HG02973 (cell line): Measurements from ENCODE around the gene COL18A1.

Source experiments
- ATAC-seq: cut with Tn5 transposase; IDR thresholded peaks from one replicate; pipeline ENCODE4 v1.9.1; 2021; ENCODE audit warnings: moderate library complexity; ENCODE audit not compliant: unreplicated experiment

The COL18A1 gene

DNA sequence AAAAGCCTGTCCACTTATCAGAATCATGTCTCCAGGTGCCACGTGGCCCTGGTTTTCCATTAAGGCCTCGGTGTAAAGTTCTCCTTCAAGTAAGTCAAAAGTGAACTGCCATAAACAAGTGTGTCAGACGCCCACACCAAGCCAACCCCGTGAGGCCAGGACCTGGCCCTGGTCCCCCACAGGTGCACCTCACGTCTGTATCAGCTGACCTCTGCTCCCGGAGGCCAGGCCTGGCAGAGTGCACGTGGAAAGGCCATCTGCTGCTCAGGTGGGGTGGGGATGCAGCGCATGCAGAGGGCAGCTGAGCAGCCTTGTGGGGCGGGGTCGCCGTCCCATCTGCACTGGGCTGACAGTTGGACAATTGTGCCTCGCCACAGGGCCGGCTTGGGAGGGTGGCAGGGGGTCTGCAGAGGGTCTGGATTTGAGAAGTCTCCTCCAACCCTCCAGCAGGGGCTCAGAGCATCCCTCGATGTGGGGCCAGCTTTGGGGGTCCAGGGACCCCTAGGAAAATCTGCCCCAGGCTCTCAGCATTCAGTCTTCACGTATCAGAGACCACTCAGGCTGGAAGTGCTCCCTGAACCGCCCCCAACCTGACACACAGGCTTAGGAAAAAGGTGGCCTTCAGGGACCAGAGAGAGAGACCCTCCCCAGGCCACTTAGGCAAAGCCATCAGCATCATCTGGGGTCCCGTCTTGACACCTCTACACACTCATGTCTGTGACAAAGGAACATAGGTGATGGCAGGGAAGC, 134.3 kb downstream of the COL18A1 start:
- no peak for ATAC-seq

DNA sequence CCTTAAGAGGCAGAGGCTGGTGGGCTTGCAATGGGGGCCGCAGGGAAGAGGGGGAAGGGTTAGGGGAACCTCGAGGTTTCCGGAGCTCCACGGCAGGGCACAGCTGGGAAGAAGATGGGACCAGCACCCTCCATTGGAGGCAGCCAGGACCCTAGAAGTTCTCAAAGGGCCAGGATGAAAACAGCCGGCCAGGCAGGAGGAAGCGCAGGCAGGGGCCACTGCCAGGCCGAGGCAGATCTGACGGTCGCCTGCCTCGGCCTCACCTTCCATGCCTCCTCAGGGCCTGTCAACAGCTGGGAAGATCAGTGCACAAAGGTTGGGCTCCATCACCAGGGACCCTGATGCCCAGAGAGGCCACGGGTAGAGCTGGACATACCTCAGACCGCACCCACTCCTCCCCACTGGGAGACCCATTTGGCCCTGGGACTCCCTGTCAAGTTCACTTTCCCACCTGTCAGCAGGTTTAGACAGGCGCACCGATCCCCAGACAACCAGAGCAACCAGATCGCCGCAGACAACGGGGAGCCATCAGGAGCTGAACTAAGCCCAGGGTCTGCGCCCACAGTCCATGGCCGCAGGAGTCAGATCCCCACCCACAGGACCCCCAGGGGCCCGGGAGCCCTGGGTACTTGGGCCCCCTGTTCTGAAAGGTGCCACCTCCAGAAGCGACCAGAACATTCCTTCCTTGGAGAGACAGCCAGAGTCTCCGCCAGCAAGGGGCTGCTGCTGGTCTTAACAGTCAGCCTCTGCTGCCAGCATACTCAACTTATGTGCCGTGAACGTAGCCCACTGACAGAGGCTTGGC, 135.0 kb downstream of the COL18A1 start:
- ATAC-seq, result no peak

DNA sequence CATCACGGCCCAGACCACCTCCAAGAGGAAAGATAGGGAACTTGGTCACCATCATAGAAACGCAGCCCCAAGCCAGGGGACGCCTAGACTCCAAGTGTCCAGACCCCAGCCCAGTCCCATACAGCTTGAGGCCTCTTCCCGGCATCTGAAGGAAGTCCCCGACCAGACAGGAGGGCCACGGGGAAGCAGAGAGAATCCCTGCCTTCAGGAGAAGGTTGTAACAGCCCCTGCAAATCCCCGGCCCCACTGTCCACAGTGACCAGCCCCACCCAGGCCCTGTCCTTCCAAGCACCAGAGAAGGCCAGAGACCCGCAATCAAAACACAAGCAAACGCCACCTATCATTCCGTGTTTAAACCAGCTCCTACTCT, 135.6 kb downstream of the COL18A1 start:
- ATAC-seq, result no peak

DNA sequence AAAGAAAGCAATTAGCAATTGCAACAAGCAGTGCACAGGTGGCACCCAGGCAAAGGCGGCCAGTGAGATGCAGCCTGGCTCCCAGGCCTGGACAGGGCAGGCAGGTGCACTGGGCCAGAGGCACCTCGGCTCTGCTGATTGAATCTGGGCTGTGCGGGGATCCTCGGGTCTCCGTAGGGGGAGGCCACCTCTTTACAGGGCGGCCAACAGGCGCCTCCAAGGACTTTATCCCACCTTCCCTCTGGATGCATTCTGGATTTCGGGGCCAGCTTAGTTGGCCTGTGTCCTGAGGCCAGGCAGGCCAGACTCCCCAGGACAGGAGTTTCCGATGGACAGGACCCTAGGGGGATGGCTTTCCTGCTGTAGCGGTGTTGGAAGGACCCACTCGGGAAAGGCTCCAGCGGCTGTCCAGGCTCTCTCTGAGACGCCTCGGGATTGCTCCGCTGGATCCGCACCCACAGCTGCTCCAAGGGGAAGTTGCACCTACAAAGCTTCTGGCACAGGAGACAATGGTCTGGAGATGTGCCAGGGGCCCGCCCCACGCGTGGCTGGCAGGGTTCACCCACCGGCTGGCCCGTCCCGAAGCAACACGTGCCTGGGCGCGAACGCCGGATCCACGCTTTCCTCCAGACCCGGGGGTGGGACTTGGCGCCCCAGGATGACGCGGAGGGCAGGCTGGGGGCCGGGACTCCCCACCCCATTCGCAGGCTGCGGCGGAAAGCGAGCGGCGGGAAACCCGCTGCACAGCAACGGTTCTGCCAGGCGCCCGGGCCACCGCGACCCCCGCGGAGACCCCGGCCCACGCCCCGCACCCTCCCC, 136.5 kb downstream of the COL18A1 start:
- ATAC-seq, result no peak

DNA sequence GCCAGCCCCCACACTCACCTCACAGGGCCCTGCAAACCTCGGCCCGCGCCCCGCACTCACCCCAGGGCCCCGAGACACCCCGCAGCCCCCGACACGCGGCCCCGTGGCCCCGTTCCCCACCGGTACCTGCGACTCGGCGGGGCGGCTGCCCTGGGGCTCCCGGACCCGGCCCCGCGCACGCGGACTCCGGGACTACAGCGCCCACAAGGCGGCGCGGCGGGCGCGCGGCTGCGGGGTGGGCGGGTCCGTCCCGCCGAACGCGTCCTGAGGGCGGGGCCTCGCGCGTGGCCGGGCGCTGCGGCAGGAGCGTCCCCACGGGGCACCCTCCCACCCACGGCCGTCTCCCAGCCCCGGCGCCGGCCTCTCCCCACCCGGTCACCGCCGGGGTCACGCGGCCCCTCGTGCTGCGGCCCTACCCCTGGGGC, 137.3 kb downstream of the COL18A1 start, which contains the start of gene SLC19A1:
Gene SLC19A1, minus strand, starts transcription at position 199 of the 425 bp plus-strand sequence. CDS start 4,481 bp downstream, outside the sequence.
- ATAC-seq, result no peak

DNA sequence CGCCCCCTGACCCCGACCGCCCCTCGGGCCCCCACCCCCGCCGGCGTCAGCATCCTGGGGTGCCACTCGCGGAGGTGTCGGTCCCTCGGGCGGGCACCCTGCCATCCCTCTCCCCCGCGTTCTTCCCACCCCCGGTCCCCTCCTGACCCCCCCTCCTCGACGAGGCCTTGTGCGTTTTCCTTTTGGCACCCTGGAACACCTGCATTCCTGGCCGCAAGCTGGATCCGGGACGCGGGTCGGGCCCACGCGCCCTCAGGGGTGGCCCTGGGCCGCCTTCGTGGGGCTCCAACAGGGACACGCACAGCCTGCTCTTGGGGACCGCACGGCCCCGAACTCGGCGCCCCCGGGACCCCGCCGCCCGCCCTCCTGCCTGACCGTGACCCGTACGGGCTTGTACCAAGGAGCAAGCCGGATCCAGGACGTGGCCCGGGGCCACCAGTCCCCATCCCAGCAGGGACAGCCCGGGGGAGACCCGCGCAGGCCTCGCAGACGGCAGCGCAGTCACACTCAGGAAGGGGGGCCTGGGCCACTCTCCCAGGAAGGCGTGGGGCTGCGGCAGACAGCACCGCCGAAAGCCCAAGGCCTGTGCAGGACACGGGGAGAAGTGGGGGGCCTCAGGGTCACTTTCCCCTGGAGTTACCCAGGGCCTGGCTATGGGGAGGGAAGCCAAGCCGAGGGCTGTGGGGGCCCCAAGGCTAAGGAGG, 137.9 kb downstream of the COL18A1 start:
- no peak for ATAC-seq

DNA sequence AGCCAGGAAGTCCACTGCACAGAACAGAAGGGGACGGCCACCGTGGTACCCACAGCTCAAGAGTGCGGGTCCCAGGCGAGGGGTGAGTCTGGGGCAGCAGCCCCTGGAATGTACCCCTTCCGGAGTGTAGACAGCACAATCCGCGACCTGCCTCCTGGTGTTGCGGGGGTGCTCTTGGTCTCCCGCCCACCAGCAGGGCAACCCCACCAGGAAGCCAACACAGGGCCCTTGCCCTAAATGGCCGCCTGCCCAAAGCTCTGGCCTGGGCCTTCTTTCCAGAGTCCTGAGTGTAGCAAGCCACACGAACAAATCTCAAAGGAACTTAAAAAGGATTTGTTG, 138.4 kb downstream of the COL18A1 start:
- ATAC-seq, result no peak

DNA sequence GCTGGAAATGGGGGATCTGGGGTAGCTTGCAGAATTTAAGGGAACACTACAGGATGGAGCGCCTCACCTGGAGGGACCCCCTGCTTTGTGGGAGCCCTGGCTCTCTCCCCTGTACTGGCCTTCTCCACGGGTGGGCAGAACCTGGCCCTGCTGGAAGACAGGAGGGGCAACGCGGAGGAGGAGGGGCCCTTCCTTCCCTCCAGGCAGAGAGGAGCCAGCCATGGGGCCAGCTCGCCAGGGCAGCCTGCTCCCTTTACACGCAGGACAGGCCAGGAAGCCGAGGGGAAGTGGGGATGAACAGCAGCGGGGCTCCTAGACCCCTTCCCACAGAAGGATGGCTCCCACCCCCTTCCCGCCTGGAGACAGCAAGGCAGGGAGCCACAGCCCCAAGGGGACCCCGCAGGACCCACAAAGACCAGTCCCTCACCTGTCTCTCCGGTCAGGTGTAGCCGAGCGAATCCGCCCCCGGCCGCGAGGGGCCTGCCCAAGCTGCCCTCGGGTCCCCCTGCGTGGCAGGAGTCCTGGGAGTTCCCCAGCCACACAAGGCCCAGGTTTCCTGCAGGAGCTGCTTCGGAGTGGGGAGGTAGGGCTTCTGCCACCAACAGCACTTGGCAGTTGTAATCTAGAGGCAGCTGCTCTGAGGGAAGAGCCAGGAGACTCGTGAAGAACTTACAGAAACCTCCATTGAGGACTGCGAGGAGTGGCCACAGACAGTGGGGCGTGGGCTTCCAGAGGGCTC, 138.9 kb downstream of the COL18A1 start:
- ATAC-seq, result no peak

DNA sequence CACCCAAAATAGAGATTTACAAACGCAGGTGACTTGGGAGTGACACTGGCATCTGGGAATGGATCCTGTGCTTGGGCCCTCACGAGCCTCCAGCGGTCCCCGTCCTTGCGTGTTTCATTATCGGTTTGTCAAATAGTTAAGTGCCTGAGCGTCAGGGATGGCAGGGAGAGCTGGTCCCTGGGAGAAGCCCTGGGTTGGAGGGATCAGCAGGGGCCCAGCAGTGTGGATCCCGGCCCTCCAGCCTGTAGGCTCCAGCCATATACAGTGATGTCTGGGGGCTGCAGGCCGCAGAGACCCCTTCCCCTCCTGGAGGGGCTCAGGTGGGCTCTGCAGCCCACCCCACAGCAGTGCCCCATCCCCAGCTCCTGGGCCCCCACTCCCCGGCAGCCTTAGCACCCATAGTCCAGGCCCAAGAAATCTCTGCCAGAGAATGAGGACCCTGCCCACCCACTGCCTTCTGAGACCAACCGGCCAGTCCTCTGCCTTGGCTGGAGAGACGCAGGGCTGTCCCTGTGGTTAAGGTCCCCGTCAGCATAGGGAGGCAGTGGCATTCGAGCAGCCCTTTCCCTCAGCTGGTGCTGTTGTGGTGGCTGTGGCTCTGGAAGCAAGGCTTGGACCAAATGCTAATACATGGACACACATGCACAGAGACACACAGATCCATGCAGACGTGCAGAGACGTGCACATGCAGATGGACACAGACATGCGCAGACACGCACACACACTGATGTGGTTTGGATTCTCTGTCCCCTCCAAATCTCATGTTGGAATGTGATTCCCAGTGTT, 139.7 kb downstream of the COL18A1 start:
- ATAC-seq, result no peak

DNA sequence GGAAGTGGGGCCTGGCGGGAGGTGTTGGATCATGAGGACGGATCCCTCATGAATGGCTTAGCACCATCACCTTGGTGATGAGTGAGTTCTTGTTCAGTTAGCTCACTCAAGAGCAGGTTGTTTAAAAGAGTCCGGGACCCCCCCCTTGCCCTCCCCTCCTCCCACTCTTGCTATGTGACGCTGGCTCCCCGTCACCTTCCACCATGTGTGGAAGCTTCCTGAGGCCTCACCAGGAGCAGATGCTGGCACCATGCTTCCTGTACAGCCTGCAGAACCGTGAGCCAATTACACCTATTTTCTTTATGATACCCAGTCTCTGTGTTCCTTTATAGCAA, 140.2 kb downstream of the COL18A1 start:
- ATAC-seq, result no peak

DNA sequence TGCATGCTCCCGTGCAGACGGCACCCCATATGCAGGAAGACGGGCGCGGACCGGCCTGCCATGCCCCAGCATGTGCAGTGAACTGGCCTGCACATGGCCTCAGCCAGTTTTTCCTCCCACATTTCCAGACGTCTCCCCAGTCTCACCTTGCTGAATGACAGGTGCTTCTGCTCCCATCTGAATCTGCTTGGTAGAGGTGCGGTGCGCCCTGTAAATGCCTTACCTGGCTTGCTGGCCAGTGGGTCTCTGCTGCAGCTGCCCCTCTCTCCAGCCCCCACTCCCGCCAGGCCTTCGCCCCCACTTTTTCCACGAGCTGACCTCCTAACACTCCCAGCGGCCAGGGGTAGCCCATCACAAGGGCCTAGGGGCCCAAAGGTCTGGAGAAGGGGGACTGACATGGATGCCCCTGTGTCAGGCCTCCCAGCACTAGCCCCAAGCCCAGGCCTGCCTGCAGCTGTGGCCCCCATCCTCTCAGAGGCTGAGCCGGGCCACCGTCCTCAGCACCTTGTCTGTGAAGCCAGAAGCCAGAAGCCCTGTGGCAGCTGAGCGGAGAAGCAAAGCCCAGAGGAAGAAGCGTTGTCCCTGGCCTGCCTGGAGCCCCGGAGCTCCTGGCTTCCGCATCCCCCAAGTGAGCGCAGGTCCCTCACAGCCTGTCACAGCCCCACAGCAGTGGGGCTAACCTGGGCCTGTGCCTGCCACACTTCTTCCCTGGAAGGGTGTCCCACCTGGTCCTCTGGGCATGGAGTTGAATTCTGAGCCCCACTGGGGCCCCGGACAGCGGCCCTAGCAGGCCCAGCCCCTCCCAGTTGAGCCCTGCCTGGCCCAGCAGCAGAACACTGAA, 140.9 kb downstream of the COL18A1 start:
- ATAC-seq, result no peak

DNA sequence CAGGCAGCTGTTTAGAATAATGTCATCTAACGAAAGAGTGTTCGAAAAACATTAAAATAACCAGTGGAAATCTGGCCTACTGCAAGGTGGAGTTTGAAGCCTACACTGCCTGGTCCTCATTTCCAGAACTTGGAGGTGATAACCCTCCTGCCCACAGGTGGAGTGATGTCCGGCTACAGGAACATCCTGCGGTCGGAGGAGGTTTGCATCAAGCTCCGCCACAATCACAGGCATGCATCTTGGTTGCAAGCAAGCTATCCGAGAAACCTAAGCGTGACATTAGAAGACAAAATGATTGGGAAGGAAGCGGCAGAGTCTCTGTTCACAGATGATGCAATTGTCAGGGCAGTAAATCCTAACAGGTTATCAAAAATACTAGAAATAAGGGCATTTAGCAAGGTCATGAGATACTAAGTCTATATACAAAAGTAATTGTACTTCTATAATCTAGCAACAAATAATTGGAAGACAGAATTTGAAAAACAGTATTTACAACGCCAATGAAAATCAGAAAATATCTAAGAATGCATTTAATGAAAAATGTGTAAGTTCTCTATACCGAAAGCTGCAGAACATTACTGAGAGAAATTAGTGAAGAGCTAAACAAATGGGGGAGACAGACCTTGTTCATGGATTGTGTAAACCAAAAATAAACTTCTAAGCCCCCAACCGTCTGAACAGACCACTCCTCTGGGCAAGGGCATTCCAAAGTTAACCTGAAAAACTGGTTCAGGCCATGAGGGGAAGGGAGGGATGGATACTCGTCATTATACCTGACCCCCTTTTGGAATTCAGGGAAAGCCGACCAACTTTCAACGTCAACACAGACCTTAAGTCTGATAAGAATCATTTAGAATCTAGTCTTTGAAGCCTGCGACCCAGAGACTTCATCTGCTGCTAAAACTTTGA, 141.9 kb downstream of the COL18A1 start:
- no peak for ATAC-seq

DNA sequence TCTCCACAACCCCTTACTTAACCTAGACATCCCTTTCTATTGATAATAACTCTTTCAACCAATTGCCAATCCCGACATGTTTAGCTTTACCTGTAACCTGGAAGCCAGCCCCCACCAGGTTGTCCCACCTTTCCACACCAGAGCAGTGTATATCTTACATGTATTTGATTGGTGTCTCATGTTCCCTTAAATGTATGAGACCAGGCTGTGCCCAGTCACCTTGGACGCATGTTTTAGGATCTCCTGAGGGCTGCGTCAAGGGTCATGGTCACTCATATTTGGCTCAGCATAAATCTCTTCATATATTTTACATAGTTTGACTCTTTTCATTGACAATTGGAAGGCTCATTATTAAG, 142.6 kb downstream of the COL18A1 start:
- ATAC-seq, result no peak

DNA sequence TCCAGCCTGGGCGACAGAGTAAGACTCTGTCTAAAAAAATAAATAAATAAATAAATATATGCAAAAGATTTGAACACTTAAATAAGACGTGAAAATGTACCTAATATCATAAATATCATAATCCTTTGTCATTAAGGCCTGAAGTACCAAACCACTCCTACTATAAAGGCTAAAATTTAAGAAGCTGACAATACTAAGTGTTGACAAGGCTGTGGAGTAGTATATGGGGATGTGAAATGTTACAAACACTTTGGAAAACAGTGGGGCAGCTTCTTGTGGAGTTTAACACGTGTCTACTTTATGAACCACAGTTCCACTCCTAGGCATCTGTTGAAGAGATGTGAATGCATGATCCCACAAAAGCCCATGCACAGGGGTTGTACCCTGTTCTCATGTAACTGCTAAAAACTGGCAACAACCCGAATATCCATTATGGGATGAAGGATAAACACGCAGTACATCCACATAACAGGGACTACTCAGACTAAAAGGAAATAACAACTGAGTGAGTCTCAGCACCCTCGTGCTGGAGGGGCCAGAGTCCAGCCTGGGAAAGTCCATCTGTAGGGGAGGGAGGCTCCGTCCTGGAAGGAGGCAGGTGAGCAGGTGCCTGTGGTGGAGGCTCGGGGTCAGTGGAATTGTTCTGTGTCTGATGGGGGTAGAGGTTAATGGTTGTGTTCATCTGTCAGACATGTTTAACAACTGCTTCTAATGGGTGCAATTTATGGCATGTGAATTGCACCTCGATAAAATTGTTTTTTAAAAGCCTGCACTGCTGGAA, 143.9 kb downstream of the COL18A1 start:
- no peak for ATAC-seq

DNA sequence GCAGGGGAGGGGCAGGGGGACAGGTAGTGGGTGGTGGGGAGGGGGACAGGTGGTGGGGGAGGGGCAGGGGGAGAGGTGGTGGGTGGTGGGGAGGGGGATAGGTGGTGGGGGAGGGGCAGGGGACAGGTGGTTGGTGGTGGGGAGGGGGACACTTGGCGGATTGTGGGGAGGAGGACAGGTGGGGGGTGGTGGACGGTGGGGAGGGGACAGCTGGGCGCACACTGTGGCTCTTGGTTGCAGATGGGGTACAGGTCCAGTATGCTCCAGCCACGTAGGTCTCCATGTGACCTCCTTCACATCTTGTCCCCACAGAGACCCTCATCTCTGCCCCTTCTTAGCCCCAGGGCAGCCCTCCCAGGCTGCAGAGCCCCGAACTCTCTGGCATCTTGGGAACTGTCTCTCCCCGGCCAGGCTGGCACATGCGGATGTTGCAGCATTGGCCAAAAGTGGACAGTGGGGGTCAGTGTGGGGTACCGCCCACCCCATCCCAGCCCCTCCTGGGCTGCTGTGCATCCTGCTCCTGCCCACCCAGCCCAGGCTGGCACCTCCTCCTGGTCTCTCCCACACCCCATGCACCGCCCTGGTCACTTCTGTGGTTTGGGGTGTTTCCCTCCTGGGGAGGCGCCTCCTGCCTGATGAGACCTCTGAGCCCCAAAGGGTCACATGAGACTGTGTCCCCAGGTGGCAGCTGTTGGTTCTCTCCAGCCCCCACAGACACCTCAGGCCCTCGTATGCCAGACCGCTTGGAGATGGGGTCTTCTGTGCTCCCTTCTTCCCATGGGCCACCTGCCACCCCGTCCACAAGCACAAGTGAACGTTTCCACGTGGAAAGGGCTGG, 144.9 kb downstream of the COL18A1 start:
- no peak for ATAC-seq
